Omental fat pad (tissue), 4 donors: ENCODE data around the gene TRAM2. TPM values are rescaled to one million over a fixed set of nuclear protein-coding genes. Genes with fewer than 3 reads are reported as not detected.

Experiments
- ATAC-seq: fragments of 150-250 bp; one replicate; pipeline ENCODE4 v1.9.1; 2016; ENCODE audit warnings: mild to moderate bottlenecking, moderate library complexity; ENCODE audit not compliant: low FRiP score
- DNase-seq: peaks from one replicate; pipeline ENCODE4 v3.0.0-alpha.2; 2019; ENCODE audit warnings: low spot score
- CTCF ChIP-seq, 3 donors: fragments of 450-650 bp; IDR thresholded peaks; one replicate each; pipeline ENCODE4 v1.5.1; 2016 to 2017; ENCODE audit warnings: antibody characterized with exemption in 3 of 3, mild to moderate bottlenecking in 3 of 3, moderate library complexity in 2 of 3
- total RNA-seq, 4 donors: library from RNA; depleted of rRNA; stranded (reverse); fragments of >200 nt; gene quantifications; one replicate each; pipeline ENCODE4 v1.1.0, GENCODE V29; 2016

The TRAM2 gene
- total RNA-seq, 4 donors from 2014 or later, result 17.8 to 29.8 (median 26.3) TPM

GRCh38 chr6:52513896-52514295, 63.0 kb downstream of the TRAM2 start:
- no peak for ATAC-seq
- no peak for TF ChIP-seq CTCF (IDR thresholded peaks at IDR 0.05)
- DNase-seq, result no peak

- no peak for ATAC-seq
- no peak for DNase-seq
Measured at GRCh38 chr6:52513464-52513863, 63.4 kb downstream of the TRAM2 start.

GRCh38 chr6:52512199-52512598, 64.7 kb downstream of the TRAM2 start:
- TF ChIP-seq CTCF (IDR thresholded peaks at IDR 0.05), result no peak
- peak; percentile 91 for ATAC-seq
- DNase-seq, result no peak

More at GRCh38 chr6:52513464-52513863, 63.4 kb downstream of the TRAM2 start:
- no peak for TF ChIP-seq CTCF (IDR thresholded peaks at IDR 0.05)

- no peak for TF ChIP-seq CTCF (IDR thresholded peaks at IDR 0.05)
- DNase-seq (no peak), ATAC-seq (peak; percentile 8)
Measured at GRCh38 chr6:52511572-52512151, 65.2 kb downstream of the TRAM2 start.

- no peak for TF ChIP-seq CTCF (IDR thresholded peaks at IDR 0.05)
- DNase-seq (no peak), ATAC-seq (no peak)
Measured at GRCh38 chr6:52511163-52511562, 65.7 kb downstream of the TRAM2 start.

- ATAC-seq, result no peak
- DNase-seq, result no peak
- TF ChIP-seq CTCF (IDR thresholded peaks at IDR 0.05), result no peak
Measured at GRCh38 chr6:52510213-52510562, 66.7 kb downstream of the TRAM2 start.
